HG02973 (cell line): ENCODE measurements around the gene TM2D1.

Experiments
- ATAC-seq: cut with Tn5 transposase; IDR thresholded peaks from one replicate; pipeline ENCODE4 v1.9.1; 2021; ENCODE audit warnings: moderate library complexity; ENCODE audit not compliant: unreplicated experiment

Gene TM2D1

GRCh38 chr1:61645476-61645875 lies 79.5 kb downstream of the TM2D1 start:
- ATAC-seq = no peak

GRCh38 chr1:61644303-61644702 lies 80.6 kb downstream of the TM2D1 start:
- no peak for ATAC-seq

GRCh38 chr1:61642475-61643232 lies 82.3 kb downstream of the TM2D1 start:
- no peak for ATAC-seq

- peak; percentile 99 for ATAC-seq
These were observed 83.2 kb downstream of the TM2D1 start for GRCh38 chr1:61641578-61642336.

- no peak for ATAC-seq
These were observed 84.1 kb downstream of the TM2D1 start for GRCh38 chr1:61640531-61641530.

- ATAC-seq = no peak
These were observed 85.2 kb downstream of the TM2D1 start for GRCh38 chr1:61639608-61640336.

- ATAC-seq = no peak
These were observed 85.9 kb downstream of the TM2D1 start for GRCh38 chr1:61638911-61639605.

- no peak for ATAC-seq
These were observed 86.6 kb downstream of the TM2D1 start for GRCh38 chr1:61638296-61638695.

GRCh38 chr1:61637470-61637869 lies 87.5 kb downstream of the TM2D1 start:
- no peak for ATAC-seq

- ATAC-seq = no peak
These were observed 88.1 kb downstream of the TM2D1 start for GRCh38 chr1:61636814-61637213.

- no peak for ATAC-seq
These were observed 88.6 kb downstream of the TM2D1 start for GRCh38 chr1:61636376-61636775.

- ATAC-seq = no peak
These were observed 89.4 kb downstream of the TM2D1 start for GRCh38 chr1:61635557-61635956.

GRCh38 chr1:61631436-61631835 lies 93.5 kb downstream of the TM2D1 start:
- ATAC-seq = no peak
